GM21423 (cell line): ENCODE results near the gene KRTAP1-5.
"Not testable (repeated sequence)": the region's sequence is repeated elsewhere in the genome, so short reads cannot be mapped to it uniquely, and the experiment has no call there.

ENCODE experiments used
- ATAC-seq: cut with Tn5 transposase; IDR thresholded peaks from one replicate; pipeline ENCODE4 v1.9.1; 2021; ENCODE audit warnings: mild to moderate bottlenecking, moderate library complexity; ENCODE audit not compliant: unreplicated experiment

Gene KRTAP1-5

GRCh38 chr17:41026715-41027471, at the start of gene KRTAP1-5:
TSS of gene KRTAP1-5 (minus strand) at chr17:41027208. CDS start at chr17:41027155, 53 bp downstream.
- ATAC-seq, result no peak

- no peak for ATAC-seq
Observed at GRCh38 chr17:41076788-41077187, 49.8 kb upstream of the KRTAP1-5 start.

GRCh38 chr17:41073676-41074075, 46.7 kb upstream of the KRTAP1-5 start:
- no peak for ATAC-seq

GRCh38 chr17:41071606-41072360, 44.8 kb upstream of the KRTAP1-5 start:
- ATAC-seq, result no peak

- ATAC-seq, result no peak
Observed at GRCh38 chr17:41069031-41069430, 42.0 kb upstream of the KRTAP1-5 start.

- ATAC-seq, result no peak
Observed at GRCh38 chr17:41067281-41067680, 40.3 kb upstream of the KRTAP1-5 start.

GRCh38 chr17:41065829-41066624, 39.0 kb upstream of the KRTAP1-5 start, which contains the start of gene KRTAP2-4:
TSS of gene KRTAP2-4 (minus strand) at chr17:41065879. CDS start at chr17:41065845, 34 bp downstream.
- no peak for ATAC-seq

GRCh38 chr17:41065016-41065689, 38.1 kb upstream of the KRTAP1-5 start:
- ATAC-seq, result not testable (repeated sequence)

GRCh38 chr17:41064301-41064700, 37.3 kb upstream of the KRTAP1-5 start:
- no peak for ATAC-seq

GRCh38 chr17:41063449-41063848, 36.4 kb upstream of the KRTAP1-5 start:
- no peak for ATAC-seq

- no peak for ATAC-seq
Observed at GRCh38 chr17:41061964-41062363, 35.0 kb upstream of the KRTAP1-5 start.

GRCh38 chr17:41060052-41060604, 33.1 kb upstream of the KRTAP1-5 start, which contains the start of gene KRTAP2-3:
TSS of gene KRTAP2-3 (minus strand) at chr17:41060114. CDS start at chr17:41060050, 64 bp downstream.
- ATAC-seq, result no peak

GRCh38 chr17:41059276-41060051, 32.5 kb upstream of the KRTAP1-5 start:
- ATAC-seq, result not testable (repeated sequence)

- no peak for ATAC-seq
Observed at GRCh38 chr17:41058741-41059140, 31.7 kb upstream of the KRTAP1-5 start.

- ATAC-seq, result no peak
Observed at GRCh38 chr17:41057547-41057946, 30.5 kb upstream of the KRTAP1-5 start.

GRCh38 chr17:41055130-41055529, 28.1 kb upstream of the KRTAP1-5 start, which contains the start of gene KRTAP2-2:
TSS of gene KRTAP2-2 (minus strand) at chr17:41055230. CDS start at chr17:41055211, 19 bp downstream.
- not testable (repeated sequence) for ATAC-seq

GRCh38 chr17:41054556-41054955, 27.5 kb upstream of the KRTAP1-5 start:
- ATAC-seq, result not testable (repeated sequence)

GRCh38 chr17:41054025-41054424, 27.0 kb upstream of the KRTAP1-5 start:
- ATAC-seq, result no peak

GRCh38 chr17:41052566-41052965, 25.6 kb upstream of the KRTAP1-5 start:
- no peak for ATAC-seq
